GM19035 (cell line): ENCODE measurements around the gene CISD2.
"Not testable (repeated sequence)": the region's sequence is repeated elsewhere in the genome, so short reads cannot be mapped to it uniquely, and the experiment has no call there.

Source experiments
- ATAC-seq: cut with Tn5 transposase; IDR thresholded peaks from one replicate; pipeline ENCODE4 v1.9.1; 2021; ENCODE audit not compliant: unreplicated experiment

The CISD2 gene

DNA sequence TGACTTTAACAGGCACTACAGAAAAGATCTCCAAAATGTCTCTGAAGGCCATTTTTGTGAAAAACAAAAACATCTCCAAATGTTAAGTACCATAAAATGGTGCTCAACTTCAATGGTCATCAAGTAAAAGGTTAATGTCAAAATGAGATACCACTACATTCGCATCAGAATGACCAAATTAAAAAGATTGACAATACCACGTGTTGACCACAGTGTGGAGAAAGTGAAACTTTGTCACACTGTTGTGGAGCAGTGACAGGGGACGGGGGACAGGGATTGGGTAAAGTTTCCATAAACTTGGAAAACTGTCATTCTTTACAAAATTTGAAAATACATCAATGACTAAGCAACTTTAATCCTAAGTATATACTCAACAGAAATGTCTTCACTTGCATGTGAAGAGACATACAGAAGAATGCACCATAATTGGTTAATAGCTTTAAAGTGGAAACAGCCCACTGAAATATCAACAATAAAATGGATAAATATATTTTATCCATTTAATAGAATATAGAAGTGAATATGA lies 19.1 kb upstream of the CISD2 start:
- no peak for ATAC-seq

- ATAC-seq, result no peak
Measured at GRCh38 chr4:102850370-102850769, 18.4 kb upstream of the CISD2 start.

DNA sequence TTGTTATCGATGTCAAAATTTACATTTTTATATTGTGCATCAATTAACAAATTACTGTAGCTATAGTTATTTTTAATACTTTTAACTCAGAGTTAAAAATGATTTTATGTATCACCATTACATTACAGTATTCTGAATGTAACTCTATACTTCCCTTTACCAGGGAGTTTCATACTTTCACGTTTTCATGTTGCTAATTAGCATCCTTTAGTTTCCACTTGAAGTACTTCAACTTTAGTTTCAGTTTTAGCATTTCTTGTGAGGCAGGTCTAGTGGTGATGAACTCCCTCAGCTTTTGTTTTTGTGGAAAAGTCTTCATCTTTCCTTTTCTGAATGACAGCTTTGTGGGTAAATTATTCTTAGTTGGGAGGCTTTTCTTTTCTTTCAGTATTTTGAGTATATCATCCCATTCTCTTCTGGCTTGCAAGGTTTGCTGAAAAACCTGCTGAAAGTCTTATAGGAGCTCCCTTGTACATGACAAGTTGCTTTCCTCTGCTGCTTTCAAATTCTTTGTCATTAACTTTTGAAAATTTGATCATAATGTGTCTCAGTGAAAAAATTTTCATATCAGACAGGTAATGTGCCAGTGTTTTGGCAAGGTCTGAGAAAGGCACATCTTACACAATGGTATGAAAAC lies 9.8 kb upstream of the CISD2 start:
- ATAC-seq, result no peak

- no peak for ATAC-seq
Measured at GRCh38 chr4:102860611-102861324, 8.0 kb upstream of the CISD2 start.

GRCh38 chr4:102862016-102862415 lies 6.8 kb upstream of the CISD2 start:
- no peak for ATAC-seq

GRCh38 chr4:102862747-102863146 lies 6.0 kb upstream of the CISD2 start:
- no peak for ATAC-seq

- not testable (repeated sequence) for ATAC-seq
Measured at GRCh38 chr4:102865327-102865726, 3.5 kb upstream of the CISD2 start.

GRCh38 chr4:102867278-102868152 lies 1.3 kb upstream of the CISD2 start:
- peak; percentile 19 for ATAC-seq

DNA sequence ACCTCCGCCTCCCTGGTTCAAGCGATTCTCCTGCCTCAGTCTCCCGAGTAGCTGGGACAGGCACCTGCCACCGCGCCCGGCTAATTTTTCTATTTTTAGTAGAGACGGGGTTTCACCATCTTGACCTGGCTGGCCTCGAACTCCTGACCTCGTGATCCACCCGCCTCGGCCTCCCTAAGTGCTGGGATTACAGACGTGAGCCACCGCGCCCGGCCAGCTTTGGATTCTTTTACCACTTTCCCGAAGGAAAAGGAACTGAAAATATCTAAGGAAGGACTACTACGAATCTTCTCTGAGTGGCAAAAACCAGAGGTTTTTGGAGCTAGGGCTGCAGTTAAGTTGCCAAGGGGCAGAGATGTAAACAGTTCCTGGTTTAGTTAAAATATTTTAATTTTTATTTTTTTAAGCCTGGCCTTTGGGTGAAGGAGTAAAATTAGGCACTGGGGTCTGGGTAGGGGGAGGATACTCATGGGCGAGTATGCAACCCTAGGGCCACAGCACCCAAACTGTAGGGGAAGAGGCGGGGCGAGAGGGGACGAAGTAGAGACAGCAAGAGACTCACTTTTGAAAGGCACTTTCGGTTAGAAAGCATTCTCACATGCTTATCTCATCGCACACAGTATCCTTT lies 525 bp upstream of the CISD2 start:
- peak; percentile 45 for ATAC-seq

DNA sequence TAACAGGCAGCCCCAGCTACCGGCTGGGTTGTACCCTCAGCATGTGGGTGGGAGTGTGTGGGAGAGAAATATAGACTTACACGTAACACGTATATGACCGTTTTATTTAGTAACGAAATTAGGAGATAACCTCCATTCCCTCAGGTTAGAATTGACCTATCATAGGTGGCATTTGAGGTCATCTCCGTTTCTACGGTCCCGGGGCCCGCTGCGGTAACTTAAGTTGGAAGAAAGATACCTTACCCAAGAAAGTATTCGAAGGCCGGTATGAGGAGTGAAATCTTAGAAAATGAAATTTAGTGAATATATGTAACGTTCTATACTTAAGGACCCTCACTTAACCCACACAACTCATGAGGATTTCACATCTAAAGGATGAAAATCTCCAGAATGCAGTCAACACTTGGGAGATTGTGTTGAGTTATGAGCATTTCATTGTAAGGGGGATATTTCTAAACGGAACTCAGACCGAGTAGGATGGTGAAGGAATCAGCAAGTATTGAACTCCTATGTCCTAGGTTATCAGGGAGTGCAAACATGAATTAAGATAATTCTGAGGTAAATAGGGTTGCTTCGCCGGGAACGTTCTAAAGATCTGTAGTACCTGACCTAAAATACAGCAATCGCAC lies 891 bp downstream of the CISD2 start:
- ATAC-seq, result peak; percentile 29

- no peak for ATAC-seq
Measured at GRCh38 chr4:102871772-102872171, 3.0 kb downstream of the CISD2 start.

DNA sequence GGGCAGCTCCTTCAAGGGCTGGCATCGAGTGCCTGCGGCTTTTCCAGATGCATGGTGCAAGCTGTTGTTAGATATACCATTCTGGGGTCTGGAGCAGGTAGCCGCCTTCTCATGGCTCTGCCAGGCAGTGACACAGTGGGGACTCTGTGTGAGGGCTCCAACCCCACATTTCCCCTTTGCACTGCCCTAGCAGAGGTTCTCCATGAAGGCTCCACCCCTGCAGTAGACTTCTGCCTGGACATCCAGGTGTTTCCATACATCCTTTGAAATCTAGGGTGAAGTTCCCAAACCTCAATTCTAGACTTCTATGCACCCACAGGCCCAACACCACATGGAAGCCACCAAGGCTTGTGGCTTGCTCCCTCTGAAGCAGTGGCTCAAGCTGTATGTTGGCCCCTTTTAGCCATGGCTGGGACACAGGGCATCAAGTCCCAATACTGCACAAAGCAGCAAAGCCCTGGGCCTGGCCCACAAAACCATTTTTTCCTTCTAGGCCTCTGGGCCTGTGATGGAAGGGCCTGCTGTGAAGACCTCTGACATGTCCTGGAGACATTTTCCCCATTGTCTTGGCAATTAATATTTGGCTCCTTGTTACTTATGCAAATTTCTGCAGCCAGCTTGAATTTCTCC lies 8.8 kb downstream of the CISD2 start:
- not testable (repeated sequence) for ATAC-seq

DNA sequence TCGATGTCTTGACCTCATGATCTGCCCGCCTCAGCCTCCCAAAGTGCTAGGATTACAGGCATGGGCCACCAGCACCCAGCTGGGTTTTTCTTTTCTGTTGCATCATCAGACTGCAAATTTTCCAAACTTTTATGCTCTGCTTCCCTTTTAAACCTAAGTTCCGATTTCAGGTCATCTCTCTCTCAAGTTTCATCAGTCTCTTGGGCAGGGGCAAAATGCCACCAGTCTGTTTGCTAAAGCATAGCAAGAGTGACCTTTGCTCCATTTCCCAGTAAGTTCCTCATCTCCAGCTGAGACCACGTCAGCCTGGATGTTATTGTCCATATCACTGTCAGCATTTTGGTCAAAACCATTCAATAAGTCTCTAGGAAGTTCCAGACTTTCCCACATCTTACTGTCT lies 9.6 kb downstream of the CISD2 start:
- not testable (repeated sequence) for ATAC-seq

DNA sequence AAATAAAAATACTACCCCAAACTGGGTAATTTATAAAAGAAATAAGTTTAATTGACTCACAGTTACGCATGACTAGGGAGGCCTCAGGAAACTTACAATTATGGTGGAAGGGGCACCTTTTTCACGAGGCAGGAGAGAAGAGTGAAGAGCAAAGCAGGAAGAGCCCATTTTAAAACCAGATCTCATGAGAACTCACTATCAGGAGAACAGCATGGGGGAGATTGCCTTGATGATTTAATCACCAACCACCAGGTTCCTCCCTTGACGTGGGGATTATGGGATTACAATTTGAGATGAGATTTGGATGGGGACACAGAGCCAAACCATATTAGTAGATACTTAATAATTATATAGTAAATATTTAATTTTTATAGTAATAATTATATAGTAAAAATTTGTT lies 10.1 kb downstream of the CISD2 start:
- no peak for ATAC-seq

GRCh38 chr4:102881343-102881742 lies 12.6 kb downstream of the CISD2 start:
- ATAC-seq, result no peak

GRCh38 chr4:102883278-102883677 lies 14.5 kb downstream of the CISD2 start:
- ATAC-seq, result no peak

GRCh38 chr4:102888570-102888969 lies 19.8 kb downstream of the CISD2 start:
- ATAC-seq, result not testable (repeated sequence)

DNA sequence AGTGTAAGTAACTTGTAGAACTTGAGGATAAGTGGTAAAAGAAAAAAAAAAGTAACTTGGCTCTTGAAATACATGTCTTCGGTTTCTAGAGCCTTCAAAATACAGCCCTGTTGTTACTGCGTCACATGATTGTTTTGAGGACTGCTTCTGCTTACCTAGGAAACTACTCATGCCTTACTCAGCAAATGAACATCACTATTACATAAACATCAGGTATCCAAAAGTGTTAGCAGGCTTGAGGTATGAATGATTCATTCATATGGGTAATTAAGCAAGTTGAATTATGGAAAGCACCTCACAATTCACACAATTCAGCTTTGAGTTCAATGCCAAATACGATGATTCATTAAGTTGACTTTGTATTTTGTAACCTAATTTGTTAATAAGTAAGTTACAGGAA lies 21.1 kb downstream of the CISD2 start:
- ATAC-seq, result not testable (repeated sequence)

DNA sequence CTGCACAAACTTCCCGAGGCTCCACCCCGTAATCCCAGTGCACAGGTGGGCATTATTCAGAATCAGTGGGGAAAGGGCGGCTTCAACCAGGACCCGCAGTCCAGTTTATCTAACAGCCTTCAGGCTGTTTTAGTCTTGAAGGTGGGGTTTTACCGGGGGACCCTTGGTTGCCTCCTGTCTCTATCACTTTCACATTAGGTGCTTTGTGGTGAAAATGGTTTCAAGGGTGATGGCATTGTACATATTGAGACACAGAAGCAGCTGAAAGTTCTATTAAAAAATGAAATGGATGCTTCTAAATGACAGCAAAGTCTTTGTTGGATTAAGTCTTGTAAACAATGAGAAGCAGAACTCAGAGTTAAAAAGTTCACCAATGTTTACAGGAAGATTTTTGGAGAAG lies 27.8 kb downstream of the CISD2 start:
- ATAC-seq, result not testable (repeated sequence)

- not testable (repeated sequence) for ATAC-seq
Measured at GRCh38 chr4:102897610-102898009, 28.8 kb downstream of the CISD2 start.
